ENCODE data around the gene EPHA2.

Gene EPHA2

GRCh38 chr1:16181887-16182719 is 26.2 kb upstream of the EPHA2 start:
- Histone ChIP-seq H3K9me3 (ENCODE audit: control insufficient read depth, low read length) (no peaks in the 10 kb centered on the region), H3K27me3 (ENCODE audit: control insufficient read depth, insufficient read depth, low read length) (no peaks in the 10 kb centered on the region), H3K4me3 (ENCODE audit: low read length) (no peak overlapping the region), H3K36me3 (ENCODE audit: control insufficient read depth, insufficient read depth, low read length) (no peaks in the 10 kb centered on the region), H3K4me1 (ENCODE audit: control insufficient read depth, insufficient read depth, low read length) (peaks cover 65% of the 10 kb centered on the region), H3K9ac (ENCODE audit: low read length) (peak overlapping the region; percentile 61)

GRCh38 chr1:16180291-16180824 is 24.5 kb upstream of the EPHA2 start:
- H3K9ac ChIP-seq (ENCODE audit: low read length) = no peak overlapping the region
- peaks cover 82% of the 10 kb centered on the region for H3K4me1 ChIP-seq (ENCODE audit: control insufficient read depth, insufficient read depth, low read length)
- H3K36me3 ChIP-seq (ENCODE audit: control insufficient read depth, insufficient read depth, low read length) = no peaks in the 10 kb centered on the region
- H3K27me3 ChIP-seq (ENCODE audit: control insufficient read depth, insufficient read depth, low read length) = no peaks in the 10 kb centered on the region
- H3K9me3 ChIP-seq (ENCODE audit: control insufficient read depth, low read length) = no peaks in the 10 kb centered on the region
- H3K4me3 ChIP-seq (ENCODE audit: low read length) = no peak overlapping the region

GRCh38 chr1:16178596-16179497 is 23.0 kb upstream of the EPHA2 start:
- Histone ChIP-seq H3K4me3 (ENCODE audit: low read length) (no peak overlapping the region), H3K27me3 (ENCODE audit: control insufficient read depth, insufficient read depth, low read length) (no peaks in the 10 kb centered on the region), H3K4me1 (ENCODE audit: control insufficient read depth, insufficient read depth, low read length) (peaks cover 84% of the 10 kb centered on the region), H3K36me3 (ENCODE audit: control insufficient read depth, insufficient read depth, low read length) (no peaks in the 10 kb centered on the region), H3K9me3 (ENCODE audit: control insufficient read depth, low read length) (no peaks in the 10 kb centered on the region), H3K9ac (ENCODE audit: low read length) (peak overlapping the region; percentile 51)

GRCh38 chr1:16177306-16177705 is 21.4 kb upstream of the EPHA2 start:
- Histone ChIP-seq H3K36me3 (ENCODE audit: control insufficient read depth, insufficient read depth, low read length) (no peaks in the 10 kb centered on the region), H3K27me3 (ENCODE audit: control insufficient read depth, insufficient read depth, low read length) (no peaks in the 10 kb centered on the region), H3K9me3 (ENCODE audit: control insufficient read depth, low read length) (no peaks in the 10 kb centered on the region), H3K4me1 (ENCODE audit: control insufficient read depth, insufficient read depth, low read length) (peaks cover 86% of the 10 kb centered on the region), H3K4me3 (ENCODE audit: low read length) (no peak overlapping the region), H3K9ac (ENCODE audit: low read length) (no peak overlapping the region)

GRCh38 chr1:16176653-16177052 is 20.8 kb upstream of the EPHA2 start:
- no peak overlapping the region for H3K4me3 ChIP-seq (ENCODE audit: low read length)
- no peaks in the 10 kb centered on the region for H3K9me3 ChIP-seq (ENCODE audit: control insufficient read depth, low read length)
- peak overlapping the region; percentile 56 for H3K9ac ChIP-seq (ENCODE audit: low read length)
- no peaks in the 10 kb centered on the region for H3K27me3 ChIP-seq (ENCODE audit: control insufficient read depth, insufficient read depth, low read length)
- peaks cover 86% of the 10 kb centered on the region for H3K4me1 ChIP-seq (ENCODE audit: control insufficient read depth, insufficient read depth, low read length)
- H3K36me3 ChIP-seq (ENCODE audit: control insufficient read depth, insufficient read depth, low read length) = no peaks in the 10 kb centered on the region

GRCh38 chr1:16175610-16176553 is 20.0 kb upstream of the EPHA2 start:
- Histone ChIP-seq H3K4me3 (ENCODE audit: low read length) (no peak overlapping the region), H3K9me3 (ENCODE audit: control insufficient read depth, low read length) (no peaks in the 10 kb centered on the region), H3K4me1 (ENCODE audit: control insufficient read depth, insufficient read depth, low read length) (peaks cover 86% of the 10 kb centered on the region), H3K9ac (ENCODE audit: low read length) (peak overlapping the region; percentile 56), H3K36me3 (ENCODE audit: control insufficient read depth, insufficient read depth, low read length) (no peaks in the 10 kb centered on the region), H3K27me3 (ENCODE audit: control insufficient read depth, insufficient read depth, low read length) (no peaks in the 10 kb centered on the region)

GRCh38 chr1:16174886-16175598 is 19.2 kb upstream of the EPHA2 start:
- Histone ChIP-seq H3K4me3 (ENCODE audit: low read length) (no peak overlapping the region), H3K27me3 (ENCODE audit: control insufficient read depth, insufficient read depth, low read length) (no peaks in the 10 kb centered on the region), H3K9me3 (ENCODE audit: control insufficient read depth, low read length) (no peaks in the 10 kb centered on the region), H3K9ac (ENCODE audit: low read length) (peak overlapping the region; percentile 56), H3K36me3 (ENCODE audit: control insufficient read depth, insufficient read depth, low read length) (no peaks in the 10 kb centered on the region), H3K4me1 (ENCODE audit: control insufficient read depth, insufficient read depth, low read length) (peaks cover 86% of the 10 kb centered on the region)

GRCh38 chr1:16174261-16174868 is 18.5 kb upstream of the EPHA2 start:
- Histone ChIP-seq H3K9me3 (ENCODE audit: control insufficient read depth, low read length) (no peaks in the 10 kb centered on the region), H3K9ac (ENCODE audit: low read length) (peak overlapping the region; percentile 69), H3K27me3 (ENCODE audit: control insufficient read depth, insufficient read depth, low read length) (no peaks in the 10 kb centered on the region), H3K4me1 (ENCODE audit: control insufficient read depth, insufficient read depth, low read length) (peaks cover 86% of the 10 kb centered on the region), H3K4me3 (ENCODE audit: low read length) (no peak overlapping the region), H3K36me3 (ENCODE audit: control insufficient read depth, insufficient read depth, low read length) (no peaks in the 10 kb centered on the region)

GRCh38 chr1:16173447-16174260 is 17.8 kb upstream of the EPHA2 start:
- Histone ChIP-seq H3K9me3 (ENCODE audit: control insufficient read depth, low read length) (no peaks in the 10 kb centered on the region), H3K4me1 (ENCODE audit: control insufficient read depth, insufficient read depth, low read length) (peaks cover 86% of the 10 kb centered on the region), H3K9ac (ENCODE audit: low read length) (peak overlapping the region; percentile 69), H3K4me3 (ENCODE audit: low read length) (no peak overlapping the region), H3K36me3 (ENCODE audit: control insufficient read depth, insufficient read depth, low read length) (no peaks in the 10 kb centered on the region), H3K27me3 (ENCODE audit: control insufficient read depth, insufficient read depth, low read length) (no peaks in the 10 kb centered on the region)

- Histone ChIP-seq H3K4me3 (ENCODE audit: low read length) (no peak overlapping the region), H3K9me3 (ENCODE audit: control insufficient read depth, low read length) (no peaks in the 10 kb centered on the region)
These were observed 17.1 kb upstream of the EPHA2 start for GRCh38 chr1:16172964-16173446.

More at GRCh38 chr1:16172964-16173446, 17.1 kb upstream of the EPHA2 start:
- no peaks in the 10 kb centered on the region for H3K27me3 ChIP-seq (ENCODE audit: control insufficient read depth, insufficient read depth, low read length)
- H3K9ac ChIP-seq (ENCODE audit: low read length) = peak overlapping the region; percentile 69
- H3K4me1 ChIP-seq (ENCODE audit: control insufficient read depth, insufficient read depth, low read length) = peaks cover 86% of the 10 kb centered on the region
- no peaks in the 10 kb centered on the region for H3K36me3 ChIP-seq (ENCODE audit: control insufficient read depth, insufficient read depth, low read length)

All from mucosa of stomach (tissue), 1 donor.